GM21367 (cell line): ENCODE measurements around the gene STYXL1.
"Not testable (repeated sequence)": the region's sequence is repeated elsewhere in the genome, so short reads cannot be mapped to it uniquely, and the experiment has no call there.

Experiments
- ATAC-seq: cut with Tn5 transposase; IDR thresholded peaks from one replicate; pipeline ENCODE4 v1.9.1; 2021; ENCODE audit not compliant: unreplicated experiment

Gene STYXL1

DNA sequence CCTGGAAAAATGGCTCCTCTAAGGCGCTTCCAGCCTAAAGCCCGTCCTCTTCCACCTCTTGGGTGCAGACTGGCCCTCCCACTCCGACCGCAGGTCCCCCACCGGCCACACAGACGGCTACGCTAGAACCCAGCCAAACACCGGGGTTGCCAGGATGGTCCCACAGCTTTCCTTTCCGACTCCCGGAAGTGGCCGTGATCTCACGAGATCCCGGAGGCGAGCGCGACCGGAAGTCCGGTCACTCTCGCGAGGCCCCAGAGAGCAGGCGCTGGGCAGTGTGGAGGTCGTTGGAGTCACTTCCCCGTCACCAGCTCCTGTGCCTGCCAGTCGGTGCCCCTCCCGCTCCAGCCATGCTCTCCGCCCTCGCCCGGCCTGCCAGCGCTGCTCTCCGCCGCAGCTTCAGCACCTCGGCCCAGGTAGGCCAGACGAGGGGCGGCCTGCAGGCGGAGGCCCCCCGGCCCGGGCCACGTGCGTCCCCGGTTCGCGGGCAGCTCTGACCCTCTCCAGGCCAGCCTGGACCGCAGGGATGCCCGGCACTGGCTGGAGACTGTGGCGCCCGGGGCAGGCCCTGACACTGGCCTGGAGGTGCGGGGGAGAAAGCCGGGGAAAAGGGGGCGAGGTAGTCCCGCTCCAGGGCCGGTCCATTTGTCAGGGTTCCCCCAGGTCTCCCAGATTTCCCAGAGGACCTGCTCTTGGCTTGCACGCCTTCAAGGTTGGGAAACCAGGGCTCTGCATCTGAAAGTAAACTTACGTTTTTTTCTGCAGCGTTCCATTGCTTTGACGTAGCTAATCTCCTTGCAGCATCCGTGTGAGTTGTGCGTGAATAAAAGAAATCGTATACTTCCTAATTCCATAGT lies at the start of gene STYXL1, which contains the start of gene MDH2:
STYXL1 (minus strand) TSS at position 190 of the 857 bp plus-strand sequence. CDS start 17,477 bp downstream, outside the sequence.
MDH2 (plus strand) TSS at position 296 of the 857 bp plus-strand sequence; CDS start at position 351, 55 bp downstream.
- peak; percentile 94 for ATAC-seq

- ATAC-seq, result no peak
Measured at GRCh38 chr7:76095908-76096307, 48.1 kb upstream of the STYXL1 start.

GRCh38 chr7:76094326-76094725 lies 46.5 kb upstream of the STYXL1 start:
- not testable (repeated sequence) for ATAC-seq

- not testable (repeated sequence) for ATAC-seq
Measured at GRCh38 chr7:76093531-76093930, 45.7 kb upstream of the STYXL1 start.

DNA sequence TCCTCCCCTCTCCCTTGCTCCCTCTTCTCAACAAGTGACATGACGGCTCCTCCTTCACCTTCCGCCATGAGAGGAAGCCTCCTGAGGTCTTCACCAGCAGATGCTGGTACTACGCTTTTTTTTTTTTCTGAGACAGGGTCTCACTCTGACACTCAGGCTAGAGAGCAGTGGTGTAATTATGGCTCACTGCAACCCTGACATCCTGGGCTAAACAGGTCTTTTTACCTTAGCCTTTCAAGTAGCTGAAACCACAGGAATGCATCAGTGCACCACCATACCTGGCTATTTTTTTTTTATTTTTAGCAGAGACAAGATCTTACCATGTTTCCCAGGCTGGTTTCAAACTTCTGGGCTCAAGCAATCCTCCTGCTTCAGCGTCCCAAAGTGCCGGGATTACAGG lies 43.7 kb upstream of the STYXL1 start:
- ATAC-seq, result no peak

DNA sequence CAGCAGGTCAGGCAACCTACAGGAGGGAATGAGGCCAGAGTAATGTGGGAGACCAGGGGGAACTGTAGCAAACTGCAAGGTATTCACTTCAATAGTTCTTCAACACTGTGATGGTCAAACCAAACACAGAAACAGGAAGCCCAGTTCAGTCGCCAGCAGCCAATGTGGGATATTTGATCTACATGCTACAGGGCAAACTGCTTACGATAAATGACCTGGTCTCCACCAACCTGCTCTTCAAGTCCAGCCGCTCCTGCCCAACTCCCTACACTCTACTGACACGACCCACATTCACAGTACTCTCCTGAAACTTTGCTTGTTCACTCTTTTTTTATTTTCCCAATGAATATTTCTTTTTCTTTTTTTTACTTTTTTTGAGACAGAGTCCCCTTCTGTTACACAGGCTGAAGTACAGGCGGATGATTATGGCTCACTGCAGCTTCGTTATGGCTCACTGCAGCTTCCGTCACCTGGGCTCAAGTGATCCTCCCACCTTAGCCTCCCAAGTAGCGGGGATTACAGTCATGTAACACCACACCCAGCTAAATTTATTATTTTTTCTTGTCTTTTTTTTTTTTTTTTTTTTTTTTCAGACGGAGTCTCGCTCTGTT lies 42.2 kb upstream of the STYXL1 start:
- ATAC-seq, result no peak

DNA sequence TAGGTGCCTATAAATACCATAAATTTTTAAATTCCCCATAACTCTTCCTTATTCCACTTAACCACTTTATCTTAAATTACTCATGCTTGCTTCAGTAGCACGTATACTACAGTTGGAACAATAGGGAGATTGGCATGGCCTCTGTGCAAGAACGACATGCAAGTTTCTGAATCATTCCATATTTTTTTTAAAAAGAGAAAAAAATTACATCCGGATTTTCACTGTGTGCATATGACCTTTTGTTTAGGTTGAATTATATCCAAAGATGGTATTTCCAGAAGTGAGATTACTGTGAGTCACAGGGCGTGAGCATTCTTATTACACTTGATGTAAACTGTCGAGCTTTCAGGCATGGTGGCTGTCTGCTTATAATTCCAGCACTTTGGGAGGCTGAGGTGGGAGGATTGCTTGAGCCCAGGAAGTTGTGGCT lies 39.6 kb upstream of the STYXL1 start:
- ATAC-seq, result not testable (repeated sequence)

GRCh38 chr7:76086070-76086469 lies 38.3 kb upstream of the STYXL1 start:
- ATAC-seq, result no peak

- not testable (repeated sequence) for ATAC-seq
Measured at GRCh38 chr7:76084115-76084514, 36.3 kb upstream of the STYXL1 start.

DNA sequence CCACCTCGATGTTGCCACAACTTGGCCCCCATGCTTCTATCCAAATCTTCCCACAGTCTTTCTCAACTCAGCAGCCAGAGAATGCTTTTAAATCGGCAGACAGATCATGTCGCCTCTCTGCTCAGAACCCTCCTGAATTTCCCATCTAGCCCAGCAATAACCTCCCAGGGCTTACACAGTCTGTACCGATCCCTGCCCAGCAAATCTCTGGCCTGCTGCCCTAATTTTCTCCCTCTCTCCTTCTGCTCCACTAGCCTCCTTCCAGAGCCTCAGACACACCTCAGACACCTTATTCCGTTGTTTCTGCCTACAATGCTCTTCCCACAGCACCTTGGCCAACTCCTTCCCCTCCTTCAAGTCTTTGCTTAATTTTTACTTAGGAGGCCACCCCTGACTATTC lies 32.4 kb upstream of the STYXL1 start:
- no peak for ATAC-seq

DNA sequence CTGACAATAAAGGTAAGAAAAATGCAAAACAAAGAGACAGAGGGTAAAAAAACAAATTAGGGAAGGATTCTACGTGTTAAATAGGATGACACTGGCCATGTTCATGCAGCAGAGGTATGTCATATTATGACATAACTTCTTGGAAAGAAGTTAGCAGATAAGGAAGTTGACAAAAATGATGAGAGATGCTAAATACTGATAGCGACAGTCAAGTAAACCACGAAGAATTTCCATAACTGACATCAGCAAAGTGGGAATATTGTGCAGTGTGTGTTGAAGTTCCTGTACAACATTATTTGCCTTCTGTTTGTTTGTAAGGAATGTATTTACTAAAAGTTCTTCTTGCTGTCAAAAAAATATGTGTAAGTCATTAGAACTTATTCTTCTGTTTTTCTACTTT lies 29.6 kb upstream of the STYXL1 start:
- ATAC-seq, result no peak

GRCh38 chr7:76076995-76077394 lies 29.2 kb upstream of the STYXL1 start:
- no peak for ATAC-seq

- no peak for ATAC-seq
Measured at GRCh38 chr7:76074972-76075370, 27.2 kb upstream of the STYXL1 start.

GRCh38 chr7:76074306-76074971 lies 26.6 kb upstream of the STYXL1 start:
- no peak for ATAC-seq

DNA sequence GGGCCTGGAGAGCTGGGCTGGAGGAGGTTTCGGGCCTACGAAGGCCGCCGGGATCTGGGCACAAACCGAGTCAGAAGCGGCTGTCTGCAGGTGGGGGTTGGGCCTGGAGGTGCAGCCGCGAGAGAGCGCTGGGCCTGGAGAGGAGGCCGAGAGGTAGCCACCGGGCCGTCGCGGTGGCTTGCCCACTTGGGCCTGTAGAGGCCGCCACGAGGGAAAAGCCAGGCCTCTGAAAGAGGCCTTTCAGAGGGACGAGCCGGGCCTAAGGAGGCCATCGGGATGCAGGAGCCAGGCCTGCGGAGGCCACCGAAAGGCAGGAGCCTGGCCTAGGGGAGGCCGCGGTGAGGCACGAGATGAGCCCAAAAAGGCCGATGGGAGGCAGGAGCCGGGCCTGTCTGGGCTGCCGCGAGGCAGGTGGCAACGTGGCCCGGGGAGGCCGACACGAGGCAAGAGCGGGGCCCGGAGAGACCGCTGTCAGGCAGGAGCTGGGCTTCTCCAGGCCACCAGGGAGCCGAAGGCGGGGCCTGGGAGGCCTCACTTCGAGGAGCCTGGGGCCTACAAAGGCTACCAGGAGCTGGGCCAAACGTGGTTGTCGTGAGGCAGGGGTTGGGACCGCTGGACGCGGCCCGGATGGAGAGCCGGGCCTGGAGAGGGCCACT lies 25.7 kb upstream of the STYXL1 start:
- no peak for ATAC-seq

- no peak for ATAC-seq
Measured at GRCh38 chr7:76072243-76073148, 24.7 kb upstream of the STYXL1 start.

DNA sequence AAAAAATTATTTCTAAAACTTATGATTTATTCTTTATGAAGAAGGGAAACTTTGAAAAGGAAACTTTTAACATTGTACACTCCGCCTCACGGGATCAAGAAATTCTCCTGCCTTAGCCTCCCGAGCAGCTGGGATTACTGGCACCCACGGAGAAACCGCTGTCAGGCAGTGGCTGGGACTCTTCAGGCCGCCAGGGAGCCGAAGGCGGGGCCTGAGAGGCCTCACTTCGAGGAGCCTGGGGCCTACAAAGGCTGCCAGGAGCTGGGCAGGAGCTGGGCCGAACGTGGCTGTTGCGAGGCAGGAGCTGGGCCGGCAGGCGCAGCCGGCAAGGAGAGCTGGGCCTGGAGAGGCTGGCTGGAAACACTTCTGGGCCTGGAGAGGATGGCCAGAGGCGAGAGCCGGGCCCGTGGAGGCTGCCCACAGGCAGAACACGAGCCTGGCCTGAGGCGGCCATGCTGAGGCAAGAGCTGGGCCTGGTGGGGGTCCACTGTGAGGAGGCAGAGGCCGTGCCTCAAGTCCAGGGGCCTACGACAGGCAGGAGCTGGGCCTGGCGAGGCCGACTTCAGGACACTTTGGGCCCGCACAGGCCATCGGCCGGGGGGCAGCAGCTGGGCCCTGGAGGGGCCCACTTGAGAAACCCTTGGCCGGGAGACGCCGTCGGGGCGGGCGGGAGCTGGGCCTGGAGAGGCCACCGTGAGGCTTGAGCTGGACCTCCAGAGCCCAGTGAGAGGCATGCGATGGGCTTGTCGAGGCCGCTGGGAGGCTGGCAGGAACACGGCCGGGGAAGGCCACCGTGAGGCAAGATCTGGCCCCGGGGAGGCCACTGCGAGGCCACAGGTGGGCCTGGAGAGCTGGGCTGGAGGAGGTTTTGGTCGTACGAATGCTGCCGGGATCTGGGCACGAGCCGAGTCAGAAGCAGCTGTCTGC lies 23.8 kb upstream of the STYXL1 start:
- no peak for ATAC-seq

- no peak for ATAC-seq
Measured at GRCh38 chr7:76069238-76069638, 21.4 kb upstream of the STYXL1 start.
